ENCODE results near the gene FKBP8. TPM values are rescaled to one million over a fixed set of nuclear protein-coding genes. Genes with fewer than 3 reads are reported as not detected.
A peak's percentile ranks its signal among the peaks of the same experiment; 100 is the strongest.

Gene FKBP8
- total RNA-seq, 2 experiments from 2014 or later: 245 to 247 TPM

DNA sequence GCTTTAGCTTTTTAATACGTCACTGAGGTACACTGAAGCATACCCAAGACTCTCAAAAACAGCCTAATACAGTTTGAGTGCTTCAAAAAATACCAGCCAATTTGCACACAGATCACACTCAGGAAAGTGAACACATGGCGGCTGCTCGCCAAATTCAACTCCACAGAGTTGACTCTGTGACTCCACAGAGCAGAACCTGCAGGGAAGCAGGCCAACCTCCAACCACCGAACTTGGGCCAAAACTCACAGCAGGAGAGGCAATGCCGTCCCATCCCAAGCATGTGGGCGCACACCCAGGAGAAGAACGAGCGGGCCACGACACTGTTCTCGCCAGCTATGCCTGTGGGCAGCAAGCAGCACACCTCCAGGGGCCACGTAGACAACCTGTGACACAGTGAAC, 42.6 kb downstream of the FKBP8 start:
- DNase-seq (no peak), ATAC-seq (no peak)
- Mint-ChIP-seq H3K9me3 (ENCODE audit: insufficient read depth) (no peaks in the 10 kb centered on the region), H3K27me3 (ENCODE audit: low read depth) (no peaks in the 10 kb centered on the region), H3K4me3 (no peak overlapping the region), H3K36me3 (ENCODE audit: low read depth) (no peaks in the 10 kb centered on the region), H3K27ac (peak overlapping the region; percentile 35), H3K4me1 (ENCODE audit: low read depth) (peaks cover 92% of the 10 kb centered on the region)
- POLR2A ChIA-PET: no interaction called here
- CTCF ChIA-PET: no interaction called here

GRCh38 chr19:18500376-18500775, 43.0 kb downstream of the FKBP8 start:
- Mint-ChIP-seq H3K4me3 (no peak overlapping the region), H3K9me3 (ENCODE audit: insufficient read depth) (no peaks in the 10 kb centered on the region), H3K36me3 (ENCODE audit: low read depth) (no peaks in the 10 kb centered on the region), H3K27me3 (ENCODE audit: low read depth) (no peaks in the 10 kb centered on the region), H3K4me1 (ENCODE audit: low read depth) (peaks cover 92% of the 10 kb centered on the region), H3K27ac (peak overlapping the region; percentile 34)
- ATAC-seq: no peak
- DNase-seq: no peak
- ChIA-PET CTCF (no interaction called here), POLR2A (no interaction called here)

DNA sequence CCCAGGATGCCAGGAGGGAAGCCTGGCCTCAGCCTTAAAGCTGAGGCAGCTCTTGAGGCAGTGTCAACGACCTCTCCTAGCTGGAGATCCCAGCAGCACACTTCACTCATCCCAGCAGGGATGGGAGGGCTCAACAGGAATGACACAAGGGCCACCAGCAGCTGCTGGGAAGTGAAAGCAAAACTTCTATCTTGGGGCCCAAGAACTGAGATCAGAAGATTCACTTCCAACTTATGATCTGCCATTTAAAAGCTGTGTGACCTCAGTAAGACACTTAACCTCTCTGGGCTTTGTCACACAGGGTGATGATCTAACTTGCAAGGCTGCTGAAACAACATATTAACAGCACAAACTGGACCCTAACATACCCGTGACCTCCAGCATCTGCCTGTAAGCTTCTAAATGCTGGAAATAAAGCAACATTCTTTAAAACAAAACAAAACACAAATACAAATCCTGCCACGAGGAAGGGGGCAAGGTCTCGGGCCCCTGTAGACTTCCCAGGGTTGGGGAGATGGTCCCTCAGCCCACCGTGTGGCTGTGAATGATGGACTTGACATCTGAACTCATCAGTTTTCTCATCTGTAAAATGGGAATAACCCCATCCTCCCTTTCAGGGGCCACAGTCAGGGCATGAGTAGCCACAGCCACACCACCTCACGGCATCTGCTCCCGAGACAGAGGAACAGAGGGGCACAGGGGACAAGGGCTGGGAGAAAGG, 44.2 kb downstream of the FKBP8 start:
- DNase-seq: no peak
- ChIA-PET POLR2A (interaction anchor here (0.7 to 0.8 kb wide), 2 partner anchors 13 to 39 kb away, joined by 3 to 4 read pairs; no protein-coding TSS in a partner anchor), CTCF (interaction anchor here (0.7 to 5.8 kb wide), 8 partner anchors 8 to 348 kb away, joined by 3 to 46 read pairs (median 3); partner anchors contain the start of genes ELL, KXD1 and REX1BD)
- ATAC-seq: no peak
- Mint-ChIP-seq H3K27me3 (ENCODE audit: low read depth) (no peaks in the 10 kb centered on the region), H3K4me3 (no peak overlapping the region), H3K4me1 (ENCODE audit: low read depth) (peaks cover 92% of the 10 kb centered on the region), H3K27ac (peak overlapping the region; percentile 39), H3K36me3 (ENCODE audit: low read depth) (no peaks in the 10 kb centered on the region), H3K9me3 (ENCODE audit: insufficient read depth) (no peaks in the 10 kb centered on the region)

GRCh38 chr19:18496980-18497256, 46.5 kb downstream of the FKBP8 start:
- no peaks in the 10 kb centered on the region for H3K36me3 Mint-ChIP-seq (ENCODE audit: low read depth)
- no peak overlapping the region for H3K4me3 Mint-ChIP-seq
- CTCF ChIA-PET: interaction anchor here (1.2 to 5.8 kb wide), 7 partner anchors 10 to 92 kb away, joined by 3 to 46 read pairs (median 7); partner anchors contain the start of genes ELL and REX1BD
- POLR2A ChIA-PET: interaction anchor here (1.1 to 1.7 kb wide), 2 partner anchors 9 to 24 kb away, joined by 4 to 15 read pairs; partner anchors contain the start of gene ELL
- no peaks in the 10 kb centered on the region for H3K9me3 Mint-ChIP-seq (ENCODE audit: insufficient read depth)
- no peaks in the 10 kb centered on the region for H3K27me3 Mint-ChIP-seq (ENCODE audit: low read depth)
- DNase-seq: no peak
- peaks cover 85% of the 10 kb centered on the region for H3K4me1 Mint-ChIP-seq (ENCODE audit: low read depth)
- H3K27ac Mint-ChIP-seq: peak overlapping the region; percentile 66
- ATAC-seq: no peak

GRCh38 chr19:18496167-18496979, 47.0 kb downstream of the FKBP8 start:
- peak; percentile 71 for DNase-seq
- Mint-ChIP-seq H3K4me1 (ENCODE audit: low read depth) (peaks cover 81% of the 10 kb centered on the region), H3K36me3 (ENCODE audit: low read depth) (no peaks in the 10 kb centered on the region), H3K9me3 (ENCODE audit: insufficient read depth) (no peaks in the 10 kb centered on the region), H3K4me3 (peak overlapping the region; percentile 63), H3K27me3 (ENCODE audit: low read depth) (no peaks in the 10 kb centered on the region), H3K27ac (peak overlapping the region; percentile 87)
- CTCF ChIA-PET: interaction anchor here (0.6 to 5.8 kb wide), 14 partner anchors 9 to 348 kb away, joined by 3 to 46 read pairs (median 4); partner anchors contain the start of genes ELL and REX1BD
- ATAC-seq: peak; percentile 90
- POLR2A ChIA-PET: interaction anchor here (1.7 kb wide), 1 partner anchor 24 kb away, joined by 15 read pairs; the partner anchor contains the start of gene ELL

DNA sequence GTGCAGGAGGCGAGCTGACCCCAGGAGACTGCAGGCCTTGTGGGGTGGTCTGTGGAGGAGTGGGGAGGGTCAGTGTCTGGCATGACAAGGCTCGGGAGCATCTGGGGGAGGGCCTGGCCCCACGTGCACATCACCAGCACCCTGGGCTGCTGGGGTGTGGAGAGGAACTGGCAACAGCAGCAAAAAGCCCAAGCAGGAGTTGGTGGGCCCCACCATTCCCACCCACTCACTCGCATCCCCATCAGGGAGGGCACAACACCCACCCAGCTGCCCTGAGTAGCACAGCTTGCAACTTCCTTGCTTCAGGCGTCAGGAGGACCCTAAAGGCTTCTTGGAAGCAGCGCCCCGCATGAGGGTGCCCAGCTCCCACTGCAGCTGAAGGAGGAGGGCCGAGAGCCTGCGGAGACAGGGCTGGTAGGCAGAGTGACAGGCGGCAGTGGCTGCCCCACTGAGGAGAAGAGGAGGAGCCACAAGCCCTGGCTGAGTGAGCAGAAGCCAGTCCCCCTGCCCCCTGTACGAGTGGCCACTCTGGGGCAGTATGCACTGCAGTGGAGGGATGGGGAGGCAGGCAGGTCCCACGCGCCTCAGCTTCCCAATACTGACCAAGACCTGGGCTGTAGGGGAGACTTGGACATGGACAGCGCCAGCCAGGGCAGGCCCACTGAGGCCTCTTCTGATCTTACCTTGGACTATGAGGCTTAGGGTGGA, 48.0 kb downstream of the FKBP8 start:
- Mint-ChIP-seq H3K36me3 (ENCODE audit: low read depth) (no peaks in the 10 kb centered on the region), H3K27me3 (ENCODE audit: low read depth) (no peaks in the 10 kb centered on the region), H3K4me1 (ENCODE audit: low read depth) (peaks cover 76% of the 10 kb centered on the region), H3K9me3 (ENCODE audit: insufficient read depth) (no peaks in the 10 kb centered on the region), H3K4me3 (peak overlapping the region; percentile 63), H3K27ac (peak overlapping the region; percentile 87)
- ChIA-PET CTCF (interaction anchor here (0.9 to 5.8 kb wide), 9 partner anchors 8 to 74 kb away, joined by 3 to 46 read pairs (median 5); partner anchors contain the start of gene ELL), POLR2A (interaction anchor here (1.7 kb wide), 1 partner anchor 25 kb away, joined by 15 read pairs; the partner anchor contains the start of gene ELL)
- DNase-seq: no peak
- ATAC-seq: peak; percentile 6

GRCh38 chr19:18494267-18494607, 49.1 kb downstream of the FKBP8 start:
- ATAC-seq (no peak), DNase-seq (no peak)
- Mint-ChIP-seq H3K27me3 (ENCODE audit: low read depth) (no peaks in the 10 kb centered on the region), H3K27ac (peak overlapping the region; percentile 87), H3K9me3 (ENCODE audit: insufficient read depth) (no peaks in the 10 kb centered on the region), H3K4me3 (no peak overlapping the region), H3K4me1 (ENCODE audit: low read depth) (peaks cover 69% of the 10 kb centered on the region), H3K36me3 (ENCODE audit: low read depth) (no peaks in the 10 kb centered on the region)
- POLR2A ChIA-PET: interaction anchor here (1.2 kb wide), 1 partner anchor 50 kb away, joined by 3 read pairs; no protein-coding TSS in a partner anchor
- CTCF ChIA-PET: interaction anchor here (1.4 to 5.8 kb wide), 2 partner anchors 9 to 27 kb away, joined by 3 to 46 read pairs; partner anchors contain the start of gene ELL

GRCh38 chr19:18493440-18494266, 49.7 kb downstream of the FKBP8 start:
- H3K36me3 Mint-ChIP-seq (ENCODE audit: low read depth): no peaks in the 10 kb centered on the region
- H3K27ac Mint-ChIP-seq: peak overlapping the region; percentile 67

DNA sequence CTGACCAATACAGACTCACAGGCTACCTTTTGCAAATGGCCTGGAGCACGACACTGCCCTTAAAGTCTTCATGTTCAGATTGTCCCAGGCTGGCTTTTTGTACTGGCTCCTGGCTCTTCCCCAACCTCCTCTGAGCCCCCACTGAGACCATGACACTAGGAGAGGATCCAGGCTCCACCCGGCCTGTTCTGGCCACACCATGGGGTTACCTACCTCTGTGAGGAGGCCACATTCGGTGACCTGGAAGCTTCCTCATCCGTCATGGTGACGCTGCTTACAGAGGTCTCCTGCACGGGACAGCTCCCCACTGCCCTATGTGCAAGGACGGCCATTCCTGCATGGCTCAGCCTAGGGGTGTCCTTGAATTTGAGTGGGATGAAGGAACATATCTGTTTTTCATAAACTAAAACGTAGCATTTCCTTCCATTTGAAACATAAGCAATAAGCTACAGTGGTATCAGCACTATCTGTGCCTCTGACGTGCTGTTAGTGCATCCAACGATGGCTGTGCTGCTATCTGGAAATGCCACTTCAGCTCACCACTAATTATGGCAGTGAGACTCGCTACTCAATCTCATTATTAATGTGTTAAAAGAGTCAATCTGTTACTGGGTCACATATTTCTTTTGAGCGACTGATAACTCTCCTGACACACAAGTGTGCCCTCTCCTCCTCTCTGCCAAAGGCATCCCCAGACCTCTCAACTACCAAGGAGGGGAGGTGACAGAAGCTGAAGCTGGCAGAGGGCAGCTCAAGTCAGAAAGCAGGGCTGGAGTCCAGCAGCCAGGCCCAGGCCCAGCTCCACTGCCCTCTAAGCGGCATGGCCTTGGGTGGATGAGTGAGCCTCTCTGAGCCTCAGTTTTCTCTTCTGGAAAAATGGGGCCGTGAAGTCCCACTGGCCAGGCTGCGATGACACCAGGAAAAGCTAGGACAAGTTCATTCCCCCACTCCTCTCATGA, 51.1 kb downstream of the FKBP8 start:
- ChIA-PET POLR2A (interaction anchor here (1.0 to 1.2 kb wide), 2 partner anchors 24 to 55 kb away, joined by 3 read pairs; no protein-coding TSS in a partner anchor), CTCF (interaction anchor here (1.2 to 2.2 kb wide), 4 partner anchors 15 to 41 kb away, joined by 3 to 7 read pairs (median 4); no protein-coding TSS in a partner anchor)
- H3K4me1 Mint-ChIP-seq (ENCODE audit: low read depth): peaks cover 69% of the 10 kb centered on the region
- no peaks in the 10 kb centered on the region for H3K9me3 Mint-ChIP-seq (ENCODE audit: insufficient read depth)
- ATAC-seq: no peak
- no peak for DNase-seq
- H3K4me3 Mint-ChIP-seq: no peak overlapping the region
- no peaks in the 10 kb centered on the region for H3K36me3 Mint-ChIP-seq (ENCODE audit: low read depth)
- no peak overlapping the region for H3K27ac Mint-ChIP-seq
- no peaks in the 10 kb centered on the region for H3K27me3 Mint-ChIP-seq (ENCODE audit: low read depth)

More at GRCh38 chr19:18493440-18494266, 49.7 kb downstream of the FKBP8 start:
- Mint-ChIP-seq H3K27me3 (ENCODE audit: low read depth) (no peaks in the 10 kb centered on the region), H3K4me3 (no peak overlapping the region), H3K9me3 (ENCODE audit: insufficient read depth) (no peaks in the 10 kb centered on the region), H3K4me1 (ENCODE audit: low read depth) (peaks cover 64% of the 10 kb centered on the region)
- no peak for ATAC-seq
- CTCF ChIA-PET: interaction anchor here (0.8 to 5.8 kb wide), 6 partner anchors 9 to 51 kb away, joined by 3 to 46 read pairs (median 3); partner anchors contain the start of gene ELL
- POLR2A ChIA-PET: interaction anchor here (1.2 kb wide), 1 partner anchor 51 kb away, joined by 3 read pairs; no protein-coding TSS in a partner anchor
- DNase-seq: no peak

DNA sequence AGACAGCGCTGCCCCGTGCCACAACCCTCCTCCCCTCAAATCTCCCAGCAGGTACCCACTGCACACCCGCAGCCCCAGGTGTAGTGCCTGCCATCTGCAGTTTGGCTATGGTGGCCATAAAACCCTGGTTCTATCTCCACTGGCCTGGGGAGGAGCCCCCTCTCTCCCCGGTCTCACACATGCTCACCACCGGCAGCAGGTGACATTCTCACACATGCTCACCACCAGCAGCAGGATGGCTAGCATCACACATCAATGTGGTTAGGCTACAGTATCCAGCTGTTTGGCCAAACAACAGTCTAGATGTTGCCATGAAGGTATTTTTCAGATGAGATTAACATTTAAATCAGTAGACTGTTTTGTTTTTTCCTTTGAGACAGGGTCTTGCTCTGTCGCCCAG, 52.6 kb downstream of the FKBP8 start:
- ChIA-PET CTCF (interaction anchor here (1.3 kb wide), 1 partner anchor 29 kb away, joined by 3 read pairs; no protein-coding TSS in a partner anchor), POLR2A (no interaction called here)
- DNase-seq (no peak), ATAC-seq (no peak)
- Mint-ChIP-seq H3K36me3 (ENCODE audit: low read depth) (no peaks in the 10 kb centered on the region), H3K4me3 (no peak overlapping the region), H3K27me3 (ENCODE audit: low read depth) (no peaks in the 10 kb centered on the region), H3K4me1 (ENCODE audit: low read depth) (peaks cover 67% of the 10 kb centered on the region), H3K9me3 (ENCODE audit: insufficient read depth) (no peaks in the 10 kb centered on the region), H3K27ac (peak overlapping the region; percentile 18)

Measured in activated CD8-positive, alpha-beta T cell treated with anti-CD3 and anti-CD28 coated beads, Interleukin-2, amount 10 ng/mL, durations not matched to agents 7 days and 5 days (primary cell).